ENCODE data around the gene TSPAN14.

TSPAN14 gene

DNA sequence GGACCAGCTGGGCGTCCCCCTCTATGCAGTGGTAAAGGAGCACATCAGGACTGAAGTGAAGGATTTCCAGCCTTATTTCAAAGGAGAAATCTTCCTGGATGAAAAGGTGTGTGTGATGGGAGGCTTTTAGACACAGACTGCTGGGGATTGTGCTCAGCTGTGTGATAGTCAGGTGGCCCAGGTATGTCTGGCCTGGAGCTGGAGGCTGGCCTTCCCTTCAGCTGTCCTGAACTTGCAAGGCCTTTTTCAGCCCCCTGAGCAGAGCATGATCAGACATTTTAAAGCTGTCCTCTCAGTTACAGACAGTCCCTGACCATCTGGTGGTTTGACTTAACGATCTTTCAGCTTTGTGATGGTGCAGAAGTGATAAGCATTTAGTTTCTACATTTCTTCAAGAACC lies 28.2 kb upstream of the TSPAN14 start:
- no peak for DNase-seq

DNA sequence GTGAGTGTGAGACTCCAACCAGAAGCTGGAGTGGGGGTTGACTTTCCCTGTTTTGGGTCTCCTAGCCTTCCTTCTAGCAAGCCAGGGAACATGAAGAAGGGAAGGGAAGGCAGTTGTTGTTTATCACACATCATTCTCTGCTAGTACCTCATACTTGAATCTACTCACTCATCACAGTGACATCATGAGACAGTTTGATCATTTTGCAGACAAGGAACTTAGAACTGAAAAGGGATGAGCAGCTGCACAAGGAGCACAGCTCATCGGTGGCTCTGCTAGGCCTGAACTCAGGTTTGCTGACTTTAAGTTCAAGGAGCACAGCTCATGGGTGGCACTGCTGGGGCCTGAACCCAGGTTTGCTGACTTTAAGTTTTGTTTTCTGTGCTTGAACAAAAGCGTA lies 26.6 kb upstream of the TSPAN14 start:
- DNase-seq: no peak

DNA sequence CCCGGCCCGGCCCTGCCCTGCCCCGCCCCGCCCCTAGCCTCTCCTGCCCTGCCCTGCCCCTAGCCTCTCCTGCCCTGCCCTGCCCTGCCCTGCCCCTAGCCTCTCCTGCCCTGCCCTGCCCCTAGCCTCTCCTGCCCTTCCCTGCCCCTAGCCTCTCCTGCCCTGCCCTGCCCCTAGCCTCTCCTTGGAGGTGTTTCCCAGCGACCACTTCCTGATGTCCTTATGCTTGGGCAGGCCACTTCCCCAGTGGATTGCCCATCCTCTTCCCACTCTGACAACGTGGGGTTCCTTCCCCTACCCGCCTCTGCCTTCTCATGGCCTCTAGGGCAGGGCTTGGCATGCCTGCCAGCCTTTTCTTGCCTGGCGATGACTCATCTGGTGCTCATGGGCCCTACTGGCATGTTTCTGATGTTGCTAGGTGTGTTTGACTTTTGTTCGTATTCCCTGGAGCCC lies 24.6 kb upstream of the TSPAN14 start:
- no peak for DNase-seq

DNA sequence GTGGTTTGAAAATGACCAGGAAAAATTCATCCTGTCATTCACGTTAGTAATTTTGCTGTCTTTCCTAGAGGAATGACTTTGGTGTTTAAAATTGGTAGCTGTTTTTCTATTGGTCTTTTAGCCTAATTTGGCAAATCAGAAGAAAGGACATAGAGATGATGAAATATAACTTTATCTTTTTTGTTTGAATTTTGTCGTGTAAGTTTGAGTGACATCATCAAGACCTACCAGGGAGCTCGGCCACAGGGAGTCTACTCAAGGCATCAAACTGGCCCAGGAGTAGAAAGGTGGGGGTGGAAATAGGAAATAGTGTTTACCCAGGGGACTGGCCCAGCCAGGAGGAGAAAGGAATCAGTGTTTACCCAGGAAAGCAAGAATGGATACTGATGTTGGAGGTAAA lies 21.0 kb upstream of the TSPAN14 start:
- no peak for DNase-seq

- DNase-seq: no peak
Observed at GRCh38 chr10:80436446-80437098, 17.5 kb upstream of the TSPAN14 start.

- DNase-seq: no peak
Observed at GRCh38 chr10:80437227-80437626, 16.9 kb upstream of the TSPAN14 start.

DNA sequence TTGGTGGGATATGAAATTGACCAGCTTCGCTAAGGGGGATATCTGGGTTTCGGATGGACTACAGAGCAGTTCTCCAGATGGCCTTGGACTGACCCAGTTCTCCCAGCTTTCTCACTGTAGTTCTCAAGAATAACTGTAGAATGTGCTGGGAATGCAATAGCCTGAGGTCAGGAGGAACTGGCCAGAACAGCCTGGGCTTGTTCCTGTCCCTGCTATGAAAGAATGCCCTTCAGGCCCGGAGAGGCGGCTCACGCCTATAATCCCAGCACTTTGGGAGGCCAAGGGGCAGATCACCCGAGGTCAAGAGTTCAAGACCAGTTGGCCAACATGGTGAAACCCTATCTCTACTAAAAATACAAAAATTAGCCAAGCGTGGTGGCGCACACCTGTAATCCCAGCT lies 12.3 kb upstream of the TSPAN14 start:
- no peak for DNase-seq

- no peak for DNase-seq
Observed at GRCh38 chr10:80442879-80443278, 11.2 kb upstream of the TSPAN14 start.

- no peak for DNase-seq
Observed at GRCh38 chr10:80443531-80443974, 10.6 kb upstream of the TSPAN14 start.

DNA sequence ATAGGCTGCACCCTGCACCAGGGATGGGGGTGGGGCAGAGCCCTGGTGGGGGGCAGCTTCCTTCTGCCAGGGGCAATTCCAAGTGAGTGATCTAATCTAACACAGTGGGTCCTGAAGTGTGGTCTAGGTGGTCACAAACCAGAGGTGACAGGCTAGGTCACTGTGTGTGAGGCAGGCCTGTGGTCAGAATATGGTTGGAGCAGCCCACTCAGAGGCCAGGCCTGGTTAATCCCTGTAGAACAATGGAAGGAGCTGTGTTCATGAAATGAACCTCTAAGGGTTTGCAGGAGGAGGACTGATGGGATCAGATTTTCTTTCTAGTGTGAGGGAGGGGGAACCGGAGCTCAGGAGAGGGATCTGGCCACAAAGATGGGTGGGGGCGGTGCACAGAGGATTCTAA lies 10.0 kb upstream of the TSPAN14 start:
- DNase-seq: no peak

GRCh38 chr10:80444646-80445319 lies 9.3 kb upstream of the TSPAN14 start:
- peak; percentile 54 to 66 for DNase-seq

DNA sequence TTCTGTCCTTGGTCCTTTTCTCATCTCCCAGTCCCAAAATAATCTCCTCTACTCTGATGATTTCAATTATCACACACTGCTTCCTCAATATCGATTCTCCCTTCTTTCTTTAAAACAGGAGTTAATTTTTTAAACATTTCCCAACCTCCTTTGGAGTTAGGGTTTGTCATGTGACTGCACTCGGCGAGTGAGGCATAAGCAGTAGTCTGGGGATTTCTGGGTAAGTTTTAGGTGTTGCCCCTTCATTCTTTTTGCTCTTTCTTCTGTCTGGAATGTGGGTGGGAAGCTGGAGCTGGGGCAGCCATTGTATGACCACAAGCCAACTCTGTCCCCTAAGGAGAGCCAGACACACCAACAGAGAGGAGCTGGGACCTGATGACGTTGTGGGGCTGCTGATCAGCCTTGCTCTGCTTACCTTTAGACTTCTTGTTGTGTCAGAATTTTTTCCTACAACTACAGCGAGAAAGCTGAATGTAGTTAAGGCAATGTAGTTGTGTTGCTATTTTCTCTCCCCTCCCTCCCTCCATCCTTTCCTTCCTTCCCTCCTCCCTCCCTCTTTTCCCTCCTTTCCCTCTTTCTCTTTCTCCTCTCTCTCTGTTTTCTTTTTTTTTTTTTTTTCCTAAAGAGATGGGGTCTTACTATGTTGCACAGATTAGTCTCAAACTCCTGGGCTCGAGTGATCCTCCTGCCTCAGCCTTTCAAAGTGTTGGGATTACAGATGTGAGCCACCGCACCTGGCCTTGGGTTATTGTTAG lies 6.5 kb upstream of the TSPAN14 start:
- no peak for DNase-seq

GRCh38 chr10:80448209-80448942 lies 5.7 kb upstream of the TSPAN14 start:
- no peak for DNase-seq

- no peak for DNase-seq
Observed at GRCh38 chr10:80449520-80449919, 4.6 kb upstream of the TSPAN14 start.

- no peak for DNase-seq
Observed at GRCh38 chr10:80451132-80451531, 3.0 kb upstream of the TSPAN14 start.

GRCh38 chr10:80452069-80452468 lies 2.0 kb upstream of the TSPAN14 start:
- DNase-seq: no peak

DNA sequence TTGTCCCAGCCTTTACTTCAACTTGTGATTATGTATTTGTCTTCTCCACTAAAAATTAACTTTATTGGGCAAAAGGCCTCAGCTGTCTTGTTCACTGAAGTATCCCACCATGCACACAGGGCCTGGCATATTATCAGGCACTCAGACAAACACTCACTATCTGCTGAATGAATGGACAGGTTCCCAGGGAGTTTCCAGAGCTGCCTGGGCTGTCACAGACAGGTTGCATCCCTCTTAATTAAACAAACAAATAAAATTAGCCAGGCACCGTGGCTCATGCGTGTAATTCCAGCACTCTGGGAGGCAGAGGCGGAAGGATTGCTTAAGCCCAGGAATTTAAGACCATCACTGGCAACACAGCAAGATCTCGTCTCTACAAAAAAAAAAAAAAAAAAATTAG lies 1.5 kb upstream of the TSPAN14 start:
- no peak for DNase-seq

GRCh38 chr10:80453056-80453841 lies 861 bp upstream of the TSPAN14 start:
- no peak for DNase-seq

GRCh38 chr10:80454513-80455460 lies 677 bp downstream of the TSPAN14 start:
- DNase-seq: no peak

- DNase-seq: no peak
Observed at GRCh38 chr10:80455461-80456349, 1.6 kb downstream of the TSPAN14 start.

Measured in activated CD4-positive, alpha-beta T cell treated with anti-CD3 and anti-CD28 coated beads, Interleukin-2, amount 50 U/mL, for 4 hours (primary cell).